Heart left ventricle (tissue), 13 donors: Measurements from ENCODE around the gene RBKS.

Source experiments
- POLR2A ChIP-seq, 2 donors: fragments of 450-650 bp; IDR thresholded peaks; one replicate each; pipeline ENCODE4 v1.6.1; 2017; ENCODE audit warnings: antibody characterized with exemption in 2 of 2, mild to moderate bottlenecking in 2 of 2, moderate library complexity in 2 of 2
- TF ChIP-seq, protein P1 (sequence below), 12 donors: fragments of 200-600 bp; sonication (generic) in 4 of 12; IDR thresholded peaks; one replicate each; pipeline versions ENCODE4 v1.5.0 to v1.8.0; 2018 to 2022; ENCODE audit warnings: antibody characterized with exemption in 12 of 12, mild to moderate bottlenecking in 5 of 12
- donor health status: ischemic (EF 13 %, LVEDD 7.1; RV severe dilation, severe dysfunction).
- donor health status: DM: no; HTN: yes; CAD: no.
- donor health status: DM: no; HTN: no; CAD: no.
- donor health status: ischemic (EF 25% LVEDD 6.9; RV normal size, moderate dysfunction).
- donor health status: ischemic (EF 25% LVEDD 5.7; RV mildly dilated, moderate dysfunction).
- donor health status: ischemic (EF 35%, LVEDD 5.7; RV mildly dilated, moderate dysfunction).
- donor health status: nonischemic (EF 11% LVEDD 7.7; RV severe dilation, severe dysfunction).
- donor health status: DM: yes; HTN: yes; CAD: no.
- donor health status: PGD.
- donor health status: ischemic (EF 29% LVEDD 5.4; RV normal size, mild dysfunction).
- donor health status: nonischemic (EF 23%, LVEDD 6.1; RV moderate dilation, normal function).

DNA sequence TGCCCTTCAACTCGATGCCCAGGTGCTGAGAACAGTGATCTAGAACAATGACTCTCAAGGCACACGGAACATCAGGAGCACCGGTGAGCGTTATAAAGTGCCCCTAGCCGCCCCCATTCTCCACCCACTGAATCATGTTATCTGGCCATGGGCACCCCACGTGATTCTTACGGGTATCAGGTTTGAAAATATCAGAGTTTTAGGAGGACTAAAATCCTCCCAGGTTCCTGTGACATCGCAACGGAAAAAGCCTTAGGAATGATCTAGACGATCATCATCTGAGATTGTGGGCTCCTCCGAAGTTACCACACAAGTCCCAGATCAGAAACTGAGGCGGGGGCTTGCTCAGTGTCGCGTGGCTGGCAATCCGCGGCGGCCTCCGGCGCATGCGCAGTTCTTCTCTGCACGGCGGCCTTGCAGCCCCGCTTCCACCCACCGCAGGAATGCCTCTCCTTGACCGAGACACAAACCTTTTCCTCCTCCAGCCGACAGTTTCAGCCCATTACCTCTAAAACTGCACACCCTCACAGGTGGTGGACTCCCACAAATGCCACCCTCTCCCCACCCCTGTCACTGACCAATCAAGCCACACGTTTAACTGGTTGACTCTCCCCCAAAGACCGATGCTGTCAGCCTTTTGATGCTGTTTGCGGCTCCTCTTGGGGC is 124.4 kb downstream of the RBKS start:
- TF ChIP-seq, protein P1, sequence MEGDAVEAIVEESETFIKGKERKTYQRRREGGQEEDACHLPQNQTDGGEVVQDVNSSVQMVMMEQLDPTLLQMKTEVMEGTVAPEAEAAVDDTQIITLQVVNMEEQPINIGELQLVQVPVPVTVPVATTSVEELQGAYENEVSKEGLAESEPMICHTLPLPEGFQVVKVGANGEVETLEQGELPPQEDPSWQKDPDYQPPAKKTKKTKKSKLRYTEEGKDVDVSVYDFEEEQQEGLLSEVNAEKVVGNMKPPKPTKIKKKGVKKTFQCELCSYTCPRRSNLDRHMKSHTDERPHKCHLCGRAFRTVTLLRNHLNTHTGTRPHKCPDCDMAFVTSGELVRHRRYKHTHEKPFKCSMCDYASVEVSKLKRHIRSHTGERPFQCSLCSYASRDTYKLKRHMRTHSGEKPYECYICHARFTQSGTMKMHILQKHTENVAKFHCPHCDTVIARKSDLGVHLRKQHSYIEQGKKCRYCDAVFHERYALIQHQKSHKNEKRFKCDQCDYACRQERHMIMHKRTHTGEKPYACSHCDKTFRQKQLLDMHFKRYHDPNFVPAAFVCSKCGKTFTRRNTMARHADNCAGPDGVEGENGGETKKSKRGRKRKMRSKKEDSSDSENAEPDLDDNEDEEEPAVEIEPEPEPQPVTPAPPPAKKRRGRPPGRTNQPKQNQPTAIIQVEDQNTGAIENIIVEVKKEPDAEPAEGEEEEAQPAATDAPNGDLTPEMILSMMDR (IDR thresholded peaks at IDR 0.05): no peak
- peak in 1 of 2 donors; percentile 13 for TF ChIP-seq POLR2A (IDR thresholded peaks at IDR 0.05)
